Fibroblast of skin of back (primary cell): ENCODE results near the gene GREB1.
A peak's percentile ranks its signal among the peaks of the same experiment; 100 is the strongest.

Experiments
- DNase-seq: peaks from one replicate; pipeline ENCODE4 v3.0.0-alpha.2; 2013

GREB1 gene

GRCh38 chr2:11665510-11666362, 131.9 kb downstream of the GREB1 start:
- DNase-seq, result no peak

GRCh38 chr2:11667194-11667593, 133.3 kb downstream of the GREB1 start:
- no peak for DNase-seq

DNA sequence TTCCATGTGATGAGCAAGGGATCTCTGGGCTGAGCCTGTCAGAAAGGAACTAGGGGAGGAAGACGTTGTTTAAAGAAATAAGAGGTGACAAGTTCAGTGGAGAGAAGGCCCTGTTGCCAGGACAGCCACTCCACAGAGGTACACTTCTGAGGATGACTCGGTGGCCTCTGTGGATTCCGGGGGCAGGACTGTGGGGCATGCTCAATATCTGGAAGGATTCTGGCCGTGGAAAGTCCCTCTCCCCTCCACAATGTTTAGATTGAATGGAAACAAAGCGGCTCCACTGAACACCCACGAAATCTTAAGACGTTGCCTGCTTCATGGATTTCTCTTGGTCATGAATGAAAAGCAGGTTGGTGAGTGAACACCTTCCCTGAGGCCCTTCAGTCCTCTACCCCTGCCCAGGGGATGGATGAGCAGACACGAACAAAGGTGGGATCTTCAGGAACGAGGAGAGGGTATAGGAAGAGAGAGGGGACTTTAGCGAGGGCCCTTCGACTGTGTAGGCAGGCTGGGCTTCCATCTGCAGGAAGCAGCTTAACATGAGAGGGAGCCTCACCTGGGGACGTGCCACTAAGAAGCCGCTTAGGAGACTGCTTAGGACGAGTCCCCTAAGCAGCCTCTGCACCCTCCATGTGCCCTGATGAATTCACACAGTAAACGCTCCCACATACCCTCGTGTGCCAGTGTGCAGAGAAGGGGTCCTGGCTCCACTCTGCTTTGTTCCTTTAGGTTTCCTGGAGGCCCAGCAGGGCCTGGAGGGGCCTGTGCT, 134.2 kb downstream of the GREB1 start:
- no peak for DNase-seq

DNA sequence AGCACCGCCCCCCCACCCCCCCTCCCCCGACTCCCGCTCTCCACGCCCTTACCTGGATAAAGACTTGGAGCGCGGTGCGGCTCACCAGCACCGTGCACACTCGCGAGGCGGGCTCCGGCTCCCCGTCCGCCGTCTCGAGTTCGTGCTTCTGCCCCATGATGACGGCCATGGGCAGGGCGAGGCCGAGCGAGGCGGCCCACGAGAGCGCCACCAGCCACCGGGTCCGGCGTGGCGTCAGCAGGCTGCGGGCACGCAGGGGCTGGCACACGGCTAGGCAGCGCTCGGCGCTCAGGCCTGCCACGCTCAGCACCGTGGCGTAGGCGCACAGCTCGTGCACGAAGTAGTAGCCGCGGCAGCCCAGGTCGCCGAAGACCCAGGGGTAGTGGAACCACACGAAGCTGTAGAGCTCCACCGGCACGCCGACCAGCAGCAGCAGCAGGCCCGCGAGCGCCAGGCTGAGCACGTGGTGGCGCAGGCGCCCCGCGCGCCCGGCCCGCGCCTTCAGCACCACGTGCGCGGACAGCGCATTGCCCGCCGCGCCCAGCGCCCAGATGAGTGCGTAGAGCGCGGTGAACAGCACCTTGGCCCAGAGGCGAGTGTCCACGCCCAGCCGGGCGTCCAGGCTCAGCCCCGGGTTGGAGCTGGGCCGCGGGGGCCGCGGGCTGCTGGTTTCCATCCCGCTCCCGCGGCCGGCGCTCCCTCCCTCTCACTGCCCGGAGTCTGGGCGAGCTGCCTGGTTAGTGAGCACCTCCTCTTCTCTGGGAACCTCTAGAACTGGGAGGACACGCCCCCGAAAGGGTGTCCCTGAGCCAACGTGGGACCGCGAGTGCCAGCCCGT, 135.8 kb downstream of the GREB1 start, which contains the start of gene NTSR2:
Gene NTSR2, minus strand, starts transcription at position 742 of the 838 bp plus-strand sequence. Its CDS starts 66 bp downstream, at position 676.
- DNase-seq, result peak; percentile 64

DNA sequence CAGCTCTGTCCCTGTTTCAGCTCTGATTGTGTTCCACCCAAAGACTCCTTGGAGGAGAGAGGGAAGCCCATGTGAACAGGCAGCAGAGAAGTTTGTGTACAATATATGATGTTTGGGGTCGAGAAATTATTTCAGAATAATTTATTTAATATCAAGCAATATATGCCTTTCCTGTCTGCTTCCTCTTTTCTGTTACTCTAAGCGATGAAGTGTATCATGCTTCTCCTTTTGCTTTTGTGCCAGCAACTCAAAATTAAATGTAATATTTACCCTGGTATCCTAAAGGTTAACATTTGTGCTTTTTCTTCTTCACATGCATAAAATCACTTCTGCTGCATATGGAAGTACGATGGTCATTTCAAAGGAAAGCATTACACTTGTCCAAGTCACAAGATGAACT, 138.6 kb downstream of the GREB1 start:
- no peak for DNase-seq

GRCh38 chr2:11674983-11675382, 141.1 kb downstream of the GREB1 start:
- no peak for DNase-seq

DNA sequence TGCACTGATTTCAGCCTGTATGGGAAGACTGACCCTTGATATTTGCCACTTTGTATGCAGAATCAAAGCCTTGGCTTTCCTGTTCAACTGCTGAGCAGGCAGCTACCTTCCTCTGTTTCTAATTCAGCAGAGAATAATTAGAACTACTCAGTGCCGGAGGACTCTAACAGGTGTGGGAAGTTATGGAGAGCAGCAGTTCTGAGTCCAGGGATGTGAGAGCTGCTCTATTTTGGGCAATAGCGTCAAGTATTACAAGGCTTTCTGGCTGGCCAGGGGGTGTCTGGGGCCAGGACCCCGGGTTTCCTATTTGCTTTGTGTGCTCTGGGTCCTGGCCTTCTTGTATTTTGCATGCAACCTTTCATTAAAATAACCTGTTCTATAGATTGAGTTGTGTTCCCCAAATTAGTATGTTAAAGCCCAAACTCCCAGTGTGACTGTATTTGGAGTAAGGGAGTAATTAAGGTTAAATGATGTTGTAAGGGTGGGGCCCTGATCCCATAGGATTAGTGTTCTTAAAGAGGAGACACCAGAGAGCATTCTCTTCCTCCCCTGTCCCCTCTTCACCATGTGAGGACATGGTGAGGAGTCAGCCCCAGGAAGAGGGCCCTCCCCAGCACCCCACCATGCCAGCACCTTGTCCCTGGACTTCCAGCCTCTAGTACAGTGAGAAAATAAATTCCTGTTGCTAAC, 141.7 kb downstream of the GREB1 start:
- no peak for DNase-seq

- DNase-seq, result no peak
These were observed 142.8 kb downstream of the GREB1 start for GRCh38 chr2:11676640-11677039.

DNA sequence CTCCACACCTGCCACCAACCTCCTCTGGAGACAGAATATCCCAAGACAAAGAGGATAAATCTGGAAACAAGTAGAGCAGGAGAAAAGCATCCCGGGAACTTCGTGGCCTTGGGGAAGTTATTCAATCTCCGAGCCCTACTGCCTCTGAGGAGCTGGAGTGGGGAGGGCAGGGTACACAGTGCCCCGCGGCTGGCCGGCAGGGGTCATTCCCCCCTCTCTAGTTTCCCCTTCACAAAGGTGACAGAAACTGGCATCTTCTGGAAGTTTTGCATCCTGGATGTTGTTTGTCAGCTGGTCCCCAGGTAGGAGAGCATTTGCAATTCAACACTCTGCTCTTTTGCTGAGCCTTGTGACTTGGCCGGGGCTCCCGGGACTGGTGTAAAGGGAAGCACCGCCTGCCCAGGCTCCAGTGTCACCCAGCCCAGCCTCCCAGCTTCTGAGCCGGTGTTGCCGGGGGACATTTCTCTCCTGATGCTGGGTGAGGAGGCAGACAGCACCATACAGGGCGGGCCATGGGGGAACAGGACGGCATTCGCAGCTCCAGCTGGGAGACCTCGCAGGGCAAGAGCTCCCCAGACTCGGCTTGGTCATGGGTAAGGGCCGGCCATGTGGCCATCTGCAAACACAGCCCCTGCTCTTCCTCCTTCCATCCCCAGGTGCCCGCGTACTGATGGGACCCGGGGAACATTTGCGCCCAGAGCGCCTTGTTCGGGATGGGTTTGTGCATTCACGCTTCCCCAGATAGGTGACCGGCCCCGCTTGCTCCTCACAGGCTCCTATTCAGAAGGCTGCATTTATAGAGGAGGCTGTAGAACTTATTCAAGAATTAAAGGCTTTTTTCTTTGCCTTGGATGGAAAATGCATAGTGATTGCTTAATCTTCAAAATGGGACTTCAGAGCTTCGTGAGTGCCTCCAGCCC, 143.6 kb downstream of the GREB1 start:
- DNase-seq, result no peak

- no peak for DNase-seq
These were observed 144.6 kb downstream of the GREB1 start for GRCh38 chr2:11678306-11678960.

DNA sequence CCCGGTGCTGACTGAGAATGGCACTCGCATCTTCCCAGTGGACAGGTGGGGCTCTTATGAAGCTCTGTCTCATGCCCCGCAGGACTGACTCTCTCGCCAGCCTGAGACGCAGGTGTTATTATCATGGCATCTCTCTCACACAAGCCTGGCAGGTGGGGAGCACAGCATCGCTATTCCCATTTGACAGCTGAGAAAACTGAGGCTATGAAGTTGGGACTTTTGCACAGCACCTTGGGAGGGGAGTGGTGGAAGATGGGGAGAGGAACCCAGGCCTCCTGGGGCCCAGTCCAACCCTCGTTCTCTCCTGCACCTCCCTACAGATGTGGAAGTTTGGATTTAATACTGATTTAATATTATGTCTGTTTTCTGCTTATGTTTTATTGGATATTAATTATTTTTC, 145.2 kb downstream of the GREB1 start:
- no peak for DNase-seq

DNA sequence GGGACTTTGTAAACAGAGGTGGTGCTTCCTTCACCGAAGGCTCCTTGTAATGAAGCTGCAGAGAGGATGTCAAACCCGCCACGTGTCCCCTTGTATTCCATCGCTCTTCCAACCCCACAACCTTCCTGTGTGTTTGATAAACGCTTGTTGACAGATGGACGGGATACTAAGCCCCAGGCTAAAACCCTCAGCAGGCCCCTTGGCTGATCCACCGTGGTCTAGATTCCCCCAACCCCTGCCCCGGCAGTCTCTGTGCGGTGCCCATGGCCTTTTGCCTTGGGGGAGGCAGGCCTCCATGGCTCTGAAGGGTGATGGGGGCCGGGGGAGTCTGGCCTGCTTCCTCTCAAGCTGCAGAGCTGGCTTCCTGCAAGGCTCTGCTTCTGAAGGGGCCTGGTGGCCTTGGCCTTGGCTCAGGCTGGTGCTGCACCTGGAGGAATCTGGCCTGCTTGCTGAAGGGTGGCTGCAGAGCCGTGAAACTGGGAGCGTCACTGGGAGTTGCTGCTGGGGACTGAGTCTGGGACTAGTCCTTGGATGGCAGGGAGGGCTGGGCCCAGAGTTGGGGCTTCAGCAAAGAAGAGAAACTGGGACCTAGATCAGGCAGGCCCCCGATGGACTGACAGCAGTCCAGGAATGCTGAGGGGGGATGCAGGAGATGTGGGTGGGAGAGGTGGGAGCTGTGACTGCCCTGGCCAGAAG, 145.8 kb downstream of the GREB1 start:
- DNase-seq, result no peak

DNA sequence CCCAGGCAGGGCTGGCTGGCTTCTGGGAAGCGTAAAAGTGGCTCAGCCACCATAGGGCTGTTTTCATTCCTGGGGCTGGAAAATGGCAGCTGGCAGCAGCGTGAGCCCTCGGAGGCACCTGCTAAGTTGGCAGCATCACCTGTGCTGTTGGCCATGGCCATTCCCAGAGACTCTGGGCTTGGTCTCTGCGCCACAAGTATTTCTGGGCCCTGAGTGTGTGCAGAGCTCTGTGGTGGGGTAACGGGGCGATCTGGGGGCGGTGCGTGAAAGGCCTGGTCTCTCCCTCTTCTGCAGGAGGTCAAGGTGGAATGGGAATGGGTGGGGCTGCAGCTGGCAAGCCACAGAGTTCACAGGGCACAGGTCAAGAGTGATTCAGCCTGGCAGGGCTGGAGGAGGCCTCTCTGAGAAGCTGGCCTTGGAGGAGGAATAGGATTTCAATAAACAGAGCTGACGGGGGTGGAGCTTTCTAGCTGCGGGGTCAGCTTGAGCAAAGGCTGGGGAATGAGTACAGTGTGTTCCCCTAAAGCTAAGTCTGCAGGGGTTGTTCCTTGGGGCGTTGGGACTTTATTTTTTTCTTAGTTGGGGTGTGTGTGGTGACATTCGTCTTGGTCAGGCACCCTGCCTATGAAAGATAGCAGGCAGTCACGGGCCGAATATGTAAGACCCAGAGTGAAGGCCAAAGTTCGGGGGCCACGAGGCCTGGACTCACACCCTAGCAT, 146.5 kb downstream of the GREB1 start:
- DNase-seq, result no peak

DNA sequence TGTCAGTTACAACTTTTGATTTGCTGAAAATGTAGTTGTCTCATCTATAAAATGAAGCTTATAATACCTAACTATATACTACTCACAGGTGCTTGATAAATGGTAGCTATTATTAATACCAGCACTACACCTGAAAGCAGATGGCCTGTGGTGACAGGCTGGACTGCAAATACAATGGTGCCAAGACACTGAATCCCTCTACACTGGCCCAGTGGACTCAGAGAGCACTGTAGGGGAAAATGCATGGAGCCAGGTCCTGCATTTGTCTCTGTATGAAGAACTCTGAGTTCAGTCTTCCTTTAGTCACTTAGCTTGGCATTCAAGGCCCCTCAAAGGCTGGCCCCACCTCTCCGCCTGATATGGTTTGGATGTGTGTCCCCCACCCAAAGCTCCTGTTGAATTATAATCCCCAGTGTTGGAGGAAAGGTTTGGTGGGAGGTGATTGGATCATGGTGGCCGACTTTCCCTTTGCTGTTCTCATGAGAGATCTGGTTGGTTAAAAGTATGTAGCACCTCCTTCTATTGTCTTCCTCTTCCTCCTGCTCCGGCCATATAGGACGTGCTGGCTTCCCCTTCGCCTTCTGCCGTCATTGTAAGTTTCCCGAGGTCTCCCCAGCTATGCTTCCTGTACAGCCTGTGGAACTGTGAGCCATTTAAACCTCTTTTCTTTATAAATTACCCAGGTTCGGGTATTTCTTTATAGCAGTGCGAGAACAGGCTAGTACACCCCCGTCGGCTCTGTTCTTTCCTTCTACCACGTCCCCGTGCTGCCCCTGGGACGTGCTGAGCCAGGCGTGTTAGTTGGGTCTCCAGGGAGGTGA, 147.3 kb downstream of the GREB1 start:
- DNase-seq, result no peak

GRCh38 chr2:11681722-11682589, 148.1 kb downstream of the GREB1 start:
- peak; percentile 12 for DNase-seq

DNA sequence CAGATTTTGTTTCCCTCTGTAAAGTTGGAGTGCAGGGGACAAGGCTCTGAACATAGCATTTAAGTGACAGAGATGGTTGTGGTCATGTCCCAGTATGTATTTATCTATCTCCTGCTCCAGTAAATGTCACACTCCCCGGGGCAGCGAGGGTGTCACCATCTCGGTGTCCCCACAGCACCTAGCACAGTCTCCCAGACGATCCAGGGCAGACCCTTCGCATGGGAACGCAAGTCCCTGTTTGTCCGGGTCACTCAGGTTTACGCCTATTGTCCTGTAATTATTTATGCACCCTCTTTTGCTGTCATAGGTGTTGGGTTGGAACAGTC, 148.7 kb downstream of the GREB1 start:
- DNase-seq, result no peak

- DNase-seq, result no peak
These were observed 149.6 kb downstream of the GREB1 start for GRCh38 chr2:11683476-11683875.
